ENCODE data around the gene BMP8B.
"Not testable (repeated sequence)": the region's sequence is repeated elsewhere in the genome, so short reads cannot be mapped to it uniquely, and the experiment has no call there.

BMP8B gene

DNA sequence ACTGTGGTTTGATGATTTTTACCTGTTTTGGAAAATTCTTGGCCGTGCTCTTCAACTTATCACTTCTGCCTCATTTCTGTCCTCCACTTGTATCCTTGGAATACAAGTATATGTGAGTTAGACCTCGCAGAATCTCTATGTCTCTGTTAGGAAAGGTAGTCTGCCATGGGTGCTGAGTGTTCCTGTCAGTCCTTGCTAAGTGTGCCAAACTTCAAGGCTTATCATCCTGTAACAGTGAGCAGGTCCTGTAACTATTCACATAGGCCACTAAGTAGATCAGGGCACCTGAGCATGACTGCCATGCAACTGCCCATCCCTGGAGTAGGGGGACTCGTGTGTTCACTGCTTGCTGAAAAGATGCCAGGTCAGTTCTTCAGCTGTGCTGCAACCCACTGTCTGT, 24.2 kb upstream of the BMP8B start:
- no peak for DNase-seq

DNA sequence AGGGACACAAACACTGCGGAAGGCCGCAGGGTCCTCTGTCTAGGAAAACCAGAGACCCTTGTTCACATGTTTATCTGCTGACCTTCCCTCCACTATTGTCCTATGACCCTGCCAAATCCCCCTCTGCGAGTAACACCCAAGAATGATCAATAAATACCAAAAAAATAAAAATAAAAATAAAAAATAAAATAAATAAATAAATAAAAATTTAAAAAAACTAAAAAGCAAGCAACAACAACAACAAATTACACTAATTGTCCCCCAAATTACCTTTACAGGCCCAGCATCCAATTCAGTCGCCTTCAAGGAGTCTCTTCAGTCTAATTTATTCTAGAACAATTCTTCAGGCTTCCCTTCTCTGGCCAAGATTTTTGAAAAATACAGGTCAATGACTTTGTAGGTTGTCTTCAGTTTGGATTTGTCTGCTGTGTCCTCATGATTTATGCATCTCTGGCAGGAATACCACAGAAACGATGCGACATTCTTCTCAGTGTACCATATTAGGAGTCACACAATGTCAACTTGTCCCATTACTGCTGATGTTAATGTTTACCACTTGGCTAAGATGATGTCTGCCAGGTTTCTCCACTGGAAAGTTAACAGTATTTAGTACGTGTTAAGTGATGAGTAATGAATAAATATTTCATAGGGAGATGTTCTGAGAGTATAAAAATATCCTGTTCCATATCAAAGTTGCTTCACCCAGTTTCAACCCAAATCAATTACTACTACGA, 20.3 kb upstream of the BMP8B start:
- peak; percentile 19 for DNase-seq

DNA sequence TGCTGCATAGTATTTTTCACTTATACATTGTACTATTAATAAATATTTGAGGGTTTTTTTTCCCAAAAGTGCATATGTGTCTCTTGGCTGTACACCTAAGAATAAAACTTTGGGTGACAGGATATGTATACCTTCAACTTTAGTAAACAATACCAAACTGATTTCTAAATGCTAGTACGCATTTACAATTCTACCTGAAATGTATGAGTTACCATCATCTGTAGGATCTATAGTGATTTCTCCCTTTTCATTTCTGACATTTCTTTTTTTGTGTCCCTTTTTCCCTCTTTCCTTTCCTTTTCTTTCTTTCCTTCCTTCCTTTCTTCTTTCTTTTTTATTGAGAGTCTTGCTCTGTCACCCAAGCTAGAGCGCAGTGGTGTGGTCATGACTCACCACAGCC, 16.7 kb upstream of the BMP8B start:
- DNase-seq = no peak

DNA sequence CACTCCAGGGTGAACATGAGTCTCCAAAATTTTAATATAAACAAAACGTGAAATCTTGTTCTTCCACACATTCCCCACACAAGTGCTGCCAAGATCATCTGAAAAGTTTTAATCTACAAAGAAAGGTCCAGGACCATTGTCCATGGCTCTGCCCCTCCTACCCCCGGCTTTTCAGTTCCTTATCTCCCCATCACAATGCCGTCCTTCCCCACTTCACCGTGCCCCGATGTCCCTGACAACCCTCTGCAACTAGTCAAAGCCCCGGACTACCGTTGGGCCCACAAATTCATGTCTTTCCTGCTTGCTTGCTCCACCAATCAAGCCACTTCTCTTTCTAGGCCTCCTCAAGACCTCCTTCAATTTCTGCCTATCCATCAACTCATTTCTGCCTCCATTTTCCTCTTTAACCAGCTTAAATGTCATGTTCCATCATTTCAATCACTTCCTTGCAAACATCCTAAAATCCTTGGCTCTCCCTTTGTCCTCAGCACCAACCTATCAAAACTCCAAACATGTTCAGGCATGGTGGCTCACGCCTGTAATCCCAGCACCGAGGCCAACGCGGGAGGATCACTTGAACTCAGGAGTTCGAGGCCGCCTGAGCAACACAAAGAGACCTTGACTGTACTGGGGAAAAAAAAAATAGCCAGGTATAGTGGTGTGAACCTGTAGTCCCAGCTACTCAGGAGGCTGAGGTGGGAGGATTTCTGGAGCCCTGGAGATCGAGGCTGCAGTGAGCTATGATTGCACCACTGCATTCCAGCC, 14.0 kb upstream of the BMP8B start:
- DNase-seq = no peak

DNA sequence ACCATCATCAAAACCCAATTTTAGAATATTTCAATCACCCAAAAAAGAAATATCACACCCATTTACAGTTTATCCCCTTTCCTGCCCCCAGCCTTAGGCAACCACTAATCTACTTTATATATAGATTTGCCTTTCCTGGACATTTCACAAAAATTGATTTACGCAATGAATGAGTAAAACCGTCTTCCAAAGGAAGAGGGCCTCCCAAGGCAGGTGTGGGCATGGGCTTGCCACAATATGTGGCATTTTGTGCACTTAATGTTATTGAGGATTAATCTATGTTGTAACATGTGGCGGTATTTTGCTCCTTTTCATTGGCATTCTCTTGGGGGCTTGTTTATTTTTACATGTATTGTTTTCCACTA, 11.8 kb upstream of the BMP8B start:
- DNase-seq = no peak

DNA sequence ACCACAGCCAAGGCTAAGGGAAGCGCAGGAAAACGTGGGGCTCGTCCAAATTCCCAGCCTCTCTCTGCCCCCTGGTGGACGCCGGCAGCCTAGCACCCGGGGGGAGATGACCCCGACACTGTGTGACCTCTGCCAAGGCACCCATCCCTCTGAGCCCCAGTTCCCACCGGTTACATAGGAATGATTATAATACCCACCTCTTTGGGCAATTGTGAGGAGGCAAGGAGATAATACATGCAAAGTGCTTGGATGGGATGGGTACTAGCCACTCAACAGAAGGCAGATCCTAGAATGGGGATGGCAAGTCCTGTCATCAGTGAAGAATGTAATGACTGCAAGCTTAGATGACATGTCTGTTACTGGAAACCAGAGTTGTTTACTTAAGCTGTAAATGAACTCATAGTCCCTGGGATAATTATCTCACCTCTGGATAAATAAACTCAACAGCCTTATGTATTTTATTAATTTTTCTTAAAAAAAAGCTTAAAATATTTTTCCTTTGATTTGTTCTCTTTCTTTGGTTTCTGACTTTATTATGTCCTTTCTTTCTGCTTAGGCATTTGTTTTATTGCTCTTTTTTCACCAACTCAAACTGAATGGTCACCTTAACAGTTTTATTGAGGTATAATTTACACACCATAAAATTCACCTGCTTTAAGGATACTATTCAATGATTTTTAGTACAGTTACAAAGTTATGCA, 11.3 kb upstream of the BMP8B start:
- DNase-seq = peak; percentile 79

DNA sequence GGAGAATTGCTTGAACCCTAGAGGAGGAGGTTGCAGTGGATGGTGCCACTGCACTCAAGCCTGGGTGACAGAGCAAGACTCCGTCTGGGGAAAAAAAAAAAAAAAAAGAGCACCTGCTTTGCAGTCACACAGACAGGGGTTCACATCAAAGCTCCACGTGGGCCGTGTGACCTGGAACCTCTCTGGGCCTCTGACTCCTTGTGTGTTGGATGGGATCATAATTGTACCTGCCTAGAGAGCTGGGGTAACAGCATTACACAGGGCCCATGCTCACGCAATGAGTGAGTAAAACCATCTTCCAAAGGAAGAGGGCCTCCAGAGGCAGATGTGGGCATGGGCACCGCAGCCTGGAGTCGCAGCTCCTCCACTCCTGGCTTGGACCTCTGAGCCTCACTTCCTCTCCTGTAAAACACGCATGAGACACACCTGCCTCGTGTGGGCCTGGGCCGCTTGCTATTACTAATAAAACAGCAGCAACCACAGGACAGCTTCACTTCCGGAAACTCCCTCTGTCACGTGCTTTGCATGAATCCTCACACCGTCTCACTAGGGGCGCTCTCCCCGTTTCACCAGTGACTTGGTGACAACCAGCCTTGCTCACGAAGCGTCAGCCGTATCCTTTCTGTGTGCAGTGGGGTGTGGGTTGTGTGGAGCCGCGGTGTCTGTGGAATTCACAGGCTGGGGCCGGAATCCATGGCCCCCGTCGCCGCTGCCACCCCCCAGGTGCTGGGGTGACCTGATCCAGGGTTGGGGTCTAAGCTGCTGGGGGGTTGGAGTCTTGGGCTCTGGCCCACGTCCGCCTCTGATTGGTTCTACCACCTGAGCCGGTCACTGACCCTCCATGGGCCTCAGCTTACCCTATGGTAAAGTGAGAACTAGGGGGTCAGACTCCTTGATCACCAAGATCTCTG, 10.4 kb upstream of the BMP8B start:
- DNase-seq = peak; percentile 55

DNA sequence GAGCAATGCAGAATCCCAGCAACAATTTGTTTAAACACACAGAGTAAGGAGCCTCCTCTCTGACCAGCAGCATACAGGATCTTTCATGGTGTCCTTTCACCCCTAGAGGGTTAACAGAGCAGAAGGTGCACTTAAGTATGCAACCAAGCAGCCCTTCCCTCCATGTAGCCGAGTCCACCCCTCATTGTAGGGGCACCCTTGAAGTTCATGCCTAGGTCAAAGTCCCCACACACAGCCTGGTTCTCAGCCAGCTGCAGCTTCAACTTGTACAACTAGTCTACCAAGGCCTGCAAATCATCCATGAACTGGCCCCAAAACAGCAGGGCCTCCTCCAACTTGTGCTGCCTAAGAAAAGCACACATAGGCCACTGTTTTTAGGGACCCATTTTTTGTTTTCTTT, 7.0 kb upstream of the BMP8B start:
- DNase-seq = no peak

DNA sequence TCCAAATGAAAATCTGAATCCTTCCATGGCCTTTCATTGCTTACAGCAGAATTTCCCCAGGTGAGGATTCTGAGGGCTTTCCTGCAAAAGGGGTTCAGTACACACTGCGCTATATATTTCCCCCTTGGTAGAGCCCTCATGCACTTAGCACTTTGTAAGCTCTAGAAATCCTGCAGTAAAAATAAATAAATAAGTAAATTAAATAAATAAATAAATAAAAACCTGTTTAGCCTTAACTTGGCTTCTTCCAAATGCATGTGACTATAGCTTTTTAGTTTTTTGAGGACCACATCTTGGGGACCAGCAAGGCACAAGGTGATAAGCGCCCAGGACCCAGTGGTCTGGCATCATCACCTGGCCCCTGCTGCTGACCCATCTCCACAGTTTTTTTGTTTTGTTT, 3.2 kb upstream of the BMP8B start:
- DNase-seq = no peak

DNA sequence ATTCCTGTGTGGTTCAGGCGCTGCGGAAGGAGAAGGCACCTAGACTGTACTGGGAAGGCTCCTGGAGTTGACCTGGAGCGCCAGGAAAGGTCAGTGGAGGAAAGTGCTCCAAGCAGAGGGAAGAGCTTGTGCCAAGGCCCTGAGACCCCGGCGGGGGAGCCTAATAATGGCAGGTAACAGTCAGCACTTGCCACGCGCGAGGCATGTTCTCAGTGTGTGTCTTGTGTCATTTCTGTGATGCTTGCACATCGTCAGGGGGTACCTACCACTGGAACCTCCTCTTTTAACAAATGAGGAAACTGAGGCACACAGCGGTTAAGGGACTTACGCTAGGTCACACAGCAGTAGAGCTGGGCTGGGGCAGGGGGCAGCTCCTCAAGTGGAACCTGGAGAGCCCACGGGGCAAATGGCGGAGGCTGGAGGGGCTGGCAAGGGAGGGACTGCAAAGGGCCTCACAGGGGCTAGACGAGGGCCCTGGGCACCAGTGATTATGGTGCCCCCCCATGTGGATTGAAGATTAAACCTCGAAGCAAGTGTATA, 976 bp upstream of the BMP8B start:
- no peak for DNase-seq

DNA sequence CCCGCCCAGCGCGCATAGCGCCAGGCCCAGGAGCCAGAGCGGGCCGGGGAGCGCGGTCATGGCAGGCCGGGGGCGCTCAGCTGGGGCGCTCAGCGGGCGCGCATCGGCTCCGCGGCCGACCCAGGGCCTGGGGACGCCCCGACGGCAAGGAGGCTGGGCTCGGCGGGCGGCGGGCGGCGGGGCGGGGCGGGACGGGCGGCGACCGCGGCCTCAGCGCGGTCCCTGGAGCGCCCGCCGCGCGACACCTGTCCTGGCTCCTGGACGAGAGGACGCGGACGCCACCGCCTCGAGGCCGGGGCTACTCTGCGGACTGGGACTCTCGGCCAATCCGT, 273 bp downstream of the BMP8B start:
- no peak for DNase-seq

DNA sequence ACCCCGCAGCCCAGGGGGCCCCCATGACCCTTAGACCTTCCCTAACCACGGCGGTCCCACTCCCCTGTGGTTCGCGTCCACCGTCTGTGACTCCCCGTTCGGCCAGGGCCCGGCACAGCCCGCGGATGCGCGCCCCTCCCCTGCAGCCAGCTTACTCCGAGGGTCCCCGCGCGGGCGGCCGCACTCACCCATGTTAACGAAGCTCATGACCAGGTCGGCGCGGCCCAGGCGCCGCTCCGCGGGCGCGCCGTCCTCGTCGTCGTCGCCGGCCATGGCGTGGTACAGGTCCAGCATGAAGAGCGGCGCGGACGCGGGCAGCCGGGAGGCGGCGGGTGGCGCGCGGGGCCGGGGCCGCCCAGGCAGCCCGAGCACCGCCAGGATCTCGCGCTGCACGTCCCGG, 701 bp downstream of the BMP8B start:
- DNase-seq = not testable (repeated sequence)

DNA sequence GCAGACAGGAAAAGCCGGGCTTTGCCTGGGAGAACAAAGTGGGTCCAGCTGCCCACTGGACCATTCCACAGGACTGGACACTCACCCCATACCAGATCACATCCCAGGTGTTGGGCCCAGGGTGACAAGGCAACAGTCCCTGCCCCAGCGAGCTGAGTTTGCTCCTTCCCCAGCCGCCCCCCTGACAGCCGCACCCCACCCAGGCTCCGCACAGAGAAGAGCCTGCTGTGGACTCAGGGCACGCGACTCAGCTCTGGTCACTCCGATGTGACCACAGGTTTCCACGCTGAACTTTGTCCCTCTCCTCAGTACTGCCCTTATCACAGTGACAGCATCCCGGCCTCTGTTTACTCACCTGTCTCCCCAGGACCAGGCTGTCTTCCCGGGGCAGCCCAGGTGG, 1.2 kb downstream of the BMP8B start:
- DNase-seq = no peak

DNA sequence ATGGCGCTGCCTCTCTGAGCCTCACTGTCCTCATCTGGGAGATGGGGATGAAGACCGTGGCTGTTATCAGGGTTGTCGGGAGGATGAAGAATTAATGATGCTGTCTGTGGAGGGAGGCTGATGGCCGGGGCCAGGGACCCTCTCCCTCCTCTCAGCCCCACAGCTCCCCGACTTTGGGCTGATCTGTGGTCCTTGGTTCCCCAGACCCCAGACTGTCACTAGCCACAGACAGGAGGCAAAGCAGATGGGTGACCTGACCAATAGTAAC, 1.6 kb downstream of the BMP8B start:
- not testable (repeated sequence) for DNase-seq

DNA sequence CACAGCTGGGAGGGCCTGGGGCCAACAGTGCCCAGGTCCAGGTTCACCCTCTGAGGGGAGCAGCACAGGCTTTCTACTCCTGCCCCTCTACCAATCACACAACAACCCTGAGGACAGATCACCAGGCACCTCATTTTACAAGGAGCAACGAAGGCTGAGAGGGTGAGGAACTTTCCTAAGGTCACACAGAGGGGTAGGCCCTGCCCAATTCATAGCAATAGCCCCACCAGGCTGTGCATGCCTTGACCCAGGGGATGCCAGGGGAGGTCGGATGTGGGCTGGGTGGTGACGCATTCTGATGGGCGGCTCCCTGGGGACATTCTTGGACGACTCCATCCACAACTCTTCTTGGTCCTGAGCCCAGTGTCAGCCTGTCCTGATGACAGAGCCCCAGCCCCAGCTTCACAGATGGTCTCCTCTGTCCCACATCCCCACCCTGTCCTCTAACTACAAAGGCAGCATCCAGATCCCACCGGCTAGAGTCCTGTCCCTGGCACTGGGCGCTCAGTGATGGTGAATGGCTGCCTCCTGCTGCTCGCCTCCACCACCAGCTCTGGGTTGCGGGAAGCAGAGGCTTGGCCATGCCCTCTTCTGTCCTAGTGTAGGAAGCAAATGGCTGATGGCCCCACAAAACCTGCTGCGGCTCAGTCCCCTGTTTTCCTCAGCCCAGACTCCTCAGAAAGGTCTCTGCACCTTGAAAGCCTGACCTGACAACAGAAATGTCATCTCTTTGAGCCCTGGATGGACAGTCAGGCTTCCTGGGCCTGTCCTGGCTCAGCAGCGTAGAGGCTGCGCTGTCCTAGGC, 2.2 kb downstream of the BMP8B start:
- not testable (repeated sequence) for DNase-seq

DNA sequence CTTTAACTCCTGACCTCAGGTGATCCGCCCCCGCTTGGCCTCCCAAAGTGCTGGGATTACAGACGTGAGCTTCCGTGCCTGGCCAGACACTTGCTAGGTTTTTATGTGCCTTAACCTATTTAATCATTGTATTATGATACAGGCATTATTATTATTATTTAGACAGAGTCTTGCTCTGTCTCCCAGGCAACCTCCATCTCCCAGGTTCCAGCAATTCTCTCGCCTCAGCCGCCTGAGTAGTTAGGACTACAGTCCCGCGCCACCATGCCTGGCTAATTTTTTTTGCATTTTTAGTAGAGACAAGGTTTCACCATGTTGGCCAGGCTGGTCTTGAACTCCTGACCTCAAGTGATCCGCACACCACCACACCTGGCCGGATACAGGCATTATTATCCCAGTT, 6.0 kb downstream of the BMP8B start:
- DNase-seq = not testable (repeated sequence)

DNA sequence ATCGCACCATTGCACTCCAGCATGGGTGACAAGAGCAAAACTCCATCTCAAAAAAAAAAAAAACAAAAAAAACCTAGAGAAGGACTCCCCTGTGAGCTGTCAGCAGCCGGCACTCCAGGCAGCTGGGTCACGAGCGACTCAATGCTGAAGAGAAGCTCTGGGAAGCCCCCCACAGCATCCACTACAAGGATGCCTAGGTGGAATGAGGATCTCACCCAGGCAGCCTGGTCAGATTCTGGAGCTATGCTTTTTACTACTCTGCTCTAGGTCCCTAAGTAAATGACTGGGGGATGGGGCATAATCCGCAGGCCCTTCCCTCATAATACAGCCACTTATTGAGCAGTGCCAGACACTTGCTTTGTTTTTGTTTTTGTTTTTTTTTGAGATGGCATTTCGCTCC, 6.6 kb downstream of the BMP8B start:
- DNase-seq = no peak

DNA sequence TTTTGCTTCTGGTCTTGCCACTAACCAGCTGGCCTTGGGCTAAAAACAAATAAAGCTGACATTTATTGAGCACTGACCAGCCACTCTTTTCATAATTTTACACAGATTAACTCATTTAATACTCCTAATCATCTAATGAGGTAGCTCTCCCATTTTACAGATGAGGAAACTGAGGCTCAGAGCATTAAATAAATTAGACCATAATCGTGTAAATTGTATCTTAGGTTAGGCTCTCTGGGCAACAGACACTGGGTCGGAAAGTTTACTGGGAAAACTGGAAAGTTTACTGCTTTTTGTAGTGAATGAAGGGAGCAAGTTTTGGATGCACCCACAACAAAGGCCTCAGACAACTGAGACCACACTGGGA, 7.3 kb downstream of the BMP8B start:
- no peak for DNase-seq

DNA sequence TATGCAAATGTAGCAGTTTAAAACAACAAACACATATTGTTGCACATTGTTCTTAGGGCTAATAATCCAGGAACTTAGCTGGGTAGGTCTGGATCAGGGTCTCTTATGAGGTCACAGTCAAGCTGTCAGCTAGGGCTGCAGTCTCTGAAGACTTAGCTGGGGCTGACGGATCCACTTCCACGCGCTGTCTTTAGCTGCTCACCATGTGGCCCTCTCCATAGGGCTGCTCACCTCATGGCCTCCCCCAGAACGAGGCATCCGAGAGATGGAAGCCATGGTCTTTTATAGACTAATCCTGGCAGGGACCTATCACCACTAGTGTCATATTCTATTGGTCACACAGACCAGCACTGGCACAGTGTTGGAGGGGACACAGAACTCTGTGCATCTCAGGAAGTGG, 8.8 kb downstream of the BMP8B start:
- no peak for DNase-seq

DNA sequence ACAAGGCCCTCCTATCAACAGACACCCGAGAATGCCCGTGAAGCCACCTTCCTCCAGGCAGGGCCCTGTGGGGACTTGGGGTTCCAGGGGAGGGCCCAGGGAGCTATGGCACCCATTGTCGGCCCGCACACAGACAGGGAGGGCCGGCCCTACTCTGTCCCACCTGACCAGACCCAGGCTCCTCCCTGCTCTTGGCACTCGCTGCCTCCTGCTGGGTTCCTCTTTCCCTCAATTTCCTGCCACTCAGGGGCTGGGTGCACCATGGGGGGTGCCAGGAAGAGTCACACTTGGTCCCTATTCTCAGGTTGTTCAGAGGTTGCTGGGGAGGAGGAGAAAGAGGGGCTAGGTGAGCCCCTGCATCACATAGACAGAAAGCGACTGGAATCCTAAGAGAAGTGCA, 9.5 kb downstream of the BMP8B start:
- DNase-seq = no peak

DNA sequence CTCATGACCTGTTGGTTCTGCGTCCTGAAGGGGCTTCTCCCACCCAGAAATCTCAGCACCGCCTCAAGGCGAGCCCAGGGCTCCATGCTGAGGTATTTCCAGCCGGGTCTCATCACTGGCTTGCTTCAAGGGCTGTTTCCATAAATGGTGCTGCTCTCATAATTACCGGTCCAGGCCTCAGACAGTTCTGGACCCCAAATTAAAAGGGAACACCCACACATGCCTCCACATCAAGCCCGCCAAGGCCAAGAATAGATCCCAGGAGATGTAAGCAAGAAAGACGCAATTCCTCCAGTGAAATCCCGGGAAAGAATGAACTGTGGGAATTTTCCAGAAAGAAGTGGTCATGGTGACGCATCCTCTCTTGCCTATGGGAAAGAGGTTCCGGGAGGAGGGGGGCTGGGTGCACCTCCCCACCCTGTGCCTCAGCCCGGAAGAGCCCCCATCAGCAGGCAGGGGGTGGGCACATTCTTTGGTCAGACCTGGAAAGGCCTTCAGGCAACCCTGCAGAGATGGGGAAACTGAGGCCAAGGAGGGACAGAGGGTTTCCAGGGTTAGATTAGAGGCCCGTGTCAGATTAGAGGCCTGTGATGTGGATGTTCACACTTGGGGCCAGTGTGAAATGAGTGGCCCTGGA, 10.1 kb downstream of the BMP8B start:
- not testable (repeated sequence) for DNase-seq

DNA sequence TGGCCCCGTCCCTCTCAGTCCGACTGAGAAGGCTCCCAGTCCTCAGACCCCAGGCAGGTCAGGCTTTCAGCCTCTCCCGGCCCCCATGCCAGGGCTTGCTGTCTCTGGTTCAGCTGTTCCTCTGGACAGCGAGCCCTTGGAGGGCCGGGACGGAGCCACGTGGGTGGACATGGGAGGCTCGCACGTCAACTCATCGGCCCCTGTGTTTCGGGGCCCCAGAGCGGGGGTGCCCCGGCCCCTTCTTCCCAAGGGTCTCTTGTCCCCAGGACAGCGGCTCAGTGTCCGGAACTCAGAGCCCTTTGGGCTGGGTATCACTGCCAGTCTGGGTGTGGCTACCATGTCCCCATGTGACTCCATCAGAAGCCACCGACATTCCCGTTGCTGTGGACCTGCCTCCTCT, 10.8 kb downstream of the BMP8B start:
- not testable (repeated sequence) for DNase-seq

All from fibroblast of skin of right quadriceps (primary cell).